HG03095 (cell line): ENCODE data around the gene CEP152.
"Not testable (repeated sequence)": the region's sequence is repeated elsewhere in the genome, so short reads cannot be mapped to it uniquely, and the experiment has no call there.

Experiments
- ATAC-seq: cut with Tn5 transposase; IDR thresholded peaks from one replicate; pipeline ENCODE4 v1.9.1; 2021; ENCODE audit warnings: moderate library complexity; ENCODE audit not compliant: unreplicated experiment

The CEP152 gene

DNA sequence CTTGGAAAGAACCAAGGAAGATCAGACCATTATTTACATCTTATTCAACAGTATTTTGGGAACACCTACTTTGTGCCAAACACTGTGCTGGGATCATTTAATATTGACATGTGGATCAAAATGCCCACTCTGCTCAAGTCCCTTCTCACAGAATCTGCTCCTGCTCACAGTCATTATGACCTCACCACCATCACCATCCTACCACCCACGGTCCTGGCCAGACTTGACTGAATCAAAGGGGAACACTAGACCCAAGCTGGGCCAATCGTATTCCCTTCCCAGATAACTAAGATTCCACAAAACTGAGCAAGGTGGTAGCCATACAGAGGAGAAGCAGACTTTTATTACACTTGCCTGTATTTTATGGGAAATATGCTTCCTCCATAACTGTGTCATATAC lies 3.4 kb upstream of the CEP152 start:
- ATAC-seq: no peak

DNA sequence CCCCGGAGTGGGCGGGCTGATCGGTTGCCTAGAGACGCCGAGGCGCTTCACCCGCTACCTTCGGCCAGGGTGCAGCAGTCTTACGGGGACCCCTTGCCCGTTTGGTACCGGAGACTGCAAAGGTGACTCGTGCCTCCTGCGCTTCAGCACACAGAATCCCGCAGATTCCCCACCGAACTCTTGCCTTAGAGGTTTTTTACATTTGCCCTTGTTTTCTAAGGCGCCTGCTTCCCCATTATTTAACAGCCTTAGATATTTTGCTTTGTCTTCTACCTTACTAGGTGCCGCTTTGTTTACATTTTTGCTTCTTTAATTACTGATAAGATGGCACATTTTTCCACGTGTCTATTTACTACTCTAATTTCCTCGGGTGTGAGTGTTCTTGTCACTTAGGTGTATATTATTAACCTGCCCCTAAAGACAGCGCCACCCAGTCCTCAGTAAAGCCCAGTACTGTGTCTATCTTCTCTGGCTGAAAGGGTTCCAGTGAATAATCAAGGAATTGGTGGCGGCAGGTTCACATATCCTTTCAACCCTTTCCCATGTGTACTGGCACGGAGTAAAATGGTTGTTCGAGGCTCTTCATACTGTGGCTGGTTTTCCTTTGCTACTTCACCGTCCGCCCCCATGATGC lies 573 bp upstream of the CEP152 start:
- no peak for ATAC-seq

DNA sequence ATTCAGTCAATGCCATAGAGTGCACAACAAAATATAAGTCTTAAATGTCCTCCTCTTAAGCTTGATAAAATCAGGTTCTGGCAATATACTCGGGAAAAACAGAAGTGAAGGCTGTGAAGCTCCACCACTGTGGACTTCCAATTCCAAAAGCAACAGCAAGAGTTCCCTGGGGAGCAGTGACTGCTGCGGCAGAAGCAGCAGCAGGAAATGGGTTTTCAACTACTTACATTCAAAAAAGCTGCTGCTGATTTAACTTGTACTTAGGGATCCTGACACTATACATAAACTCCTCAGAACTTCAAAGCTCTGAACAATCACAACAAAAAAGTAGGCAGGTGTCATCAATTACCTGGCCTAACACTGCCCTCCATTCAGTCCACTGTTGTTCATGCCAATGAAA lies 4.7 kb downstream of the CEP152 start:
- no peak for ATAC-seq

DNA sequence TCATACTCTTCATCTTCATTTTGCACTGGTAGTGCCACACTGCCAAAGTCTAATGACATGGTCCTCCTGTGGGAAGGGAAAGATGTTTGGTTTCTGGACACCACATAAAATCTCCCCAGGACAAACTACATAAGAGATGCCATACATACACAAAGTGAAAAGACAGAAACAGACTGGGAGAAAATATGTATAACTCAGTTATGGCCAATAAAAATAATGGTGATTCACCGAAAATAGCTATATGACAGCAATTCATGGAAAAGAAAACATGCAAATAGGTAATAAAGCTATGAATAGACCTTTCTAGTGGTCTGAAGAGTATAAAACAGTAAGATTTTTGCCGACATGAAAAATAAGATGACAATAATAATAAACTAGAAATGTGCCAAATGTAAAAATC lies 5.3 kb downstream of the CEP152 start:
- no peak for ATAC-seq

DNA sequence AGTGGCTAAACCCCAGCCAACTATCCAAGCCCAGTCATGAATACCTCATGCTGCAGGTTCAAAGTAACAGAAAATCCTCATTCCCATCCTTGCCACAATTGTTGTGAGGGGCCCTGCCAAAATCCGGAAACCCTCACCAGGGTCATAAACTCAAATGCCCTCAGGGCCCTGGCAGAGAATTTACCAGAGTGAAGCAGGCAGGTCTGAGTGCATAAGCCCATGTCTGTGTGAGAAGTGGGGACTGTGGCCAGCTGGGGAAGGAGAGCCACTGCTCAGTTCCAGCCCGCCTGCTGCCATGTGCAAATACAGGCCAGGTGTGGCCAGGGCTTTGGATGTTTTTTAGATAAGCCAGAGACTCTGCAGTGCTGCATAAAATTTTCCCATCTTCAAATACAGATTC lies 7.0 kb downstream of the CEP152 start:
- ATAC-seq: no peak

DNA sequence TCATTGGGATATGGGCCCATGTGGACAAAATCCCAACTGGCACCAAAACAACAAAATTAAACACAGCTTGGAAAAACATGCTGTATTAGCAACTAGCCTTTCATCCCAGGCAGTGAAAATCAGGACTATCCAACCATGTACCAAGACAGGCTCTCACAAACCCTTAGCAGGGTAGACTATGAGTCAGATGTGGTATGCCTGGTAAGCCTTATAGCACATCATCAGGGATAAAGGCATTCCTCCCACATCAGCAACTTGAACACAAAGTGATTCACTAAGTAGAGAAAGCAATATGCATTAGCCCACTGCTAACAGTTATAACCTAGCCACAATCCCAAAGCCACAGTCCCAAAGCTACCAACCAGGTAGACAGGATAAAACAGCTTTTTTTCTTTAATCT lies 8.0 kb downstream of the CEP152 start:
- ATAC-seq: no peak

DNA sequence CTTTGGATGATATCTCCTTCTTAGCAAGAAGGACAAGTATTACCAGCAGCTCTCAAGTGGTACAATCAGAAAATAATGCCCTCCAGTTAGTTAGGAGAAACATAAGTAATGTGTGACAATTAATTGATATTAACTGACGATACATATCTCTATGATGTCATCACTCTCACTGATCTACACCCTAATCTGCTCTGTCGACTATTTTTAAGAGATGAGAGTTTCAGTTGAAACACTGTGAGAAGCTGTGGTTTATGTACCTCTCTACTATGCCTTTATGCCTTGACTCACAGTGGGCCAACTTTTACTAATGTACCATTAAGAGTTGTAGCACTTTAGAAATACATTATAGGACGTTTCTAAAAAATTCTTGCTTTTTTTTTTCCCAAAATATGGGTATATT lies 8.6 kb downstream of the CEP152 start:
- ATAC-seq: no peak

DNA sequence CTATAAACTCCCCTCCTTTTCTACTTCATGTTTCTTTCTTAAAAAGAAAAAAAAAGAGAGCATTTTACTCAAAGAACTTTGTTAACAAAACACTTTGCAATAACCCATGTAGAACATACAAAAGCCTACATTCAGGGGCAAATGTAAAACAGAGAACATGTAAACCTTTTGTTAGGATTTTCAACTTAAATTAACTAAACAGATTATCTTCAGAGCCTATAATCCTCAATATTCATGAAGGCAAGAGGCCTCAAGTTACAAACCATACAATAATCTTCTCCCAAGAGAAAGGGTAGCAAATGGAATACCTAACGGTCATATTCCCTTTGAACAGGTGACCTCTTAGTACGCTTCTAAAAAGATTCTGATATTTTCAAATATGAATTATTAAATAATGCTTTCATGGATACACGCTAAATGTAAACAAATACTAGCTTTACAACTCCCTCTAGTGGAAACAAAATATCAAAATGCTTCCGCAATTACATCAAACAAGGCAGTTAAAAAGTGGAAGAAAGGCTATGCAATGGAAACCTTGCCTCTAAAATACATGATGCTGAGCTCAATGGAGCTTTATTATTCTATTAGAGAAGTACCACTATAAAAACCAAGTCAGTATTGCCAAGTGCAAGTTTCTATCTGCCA lies 9.9 kb downstream of the CEP152 start:
- no peak for ATAC-seq

DNA sequence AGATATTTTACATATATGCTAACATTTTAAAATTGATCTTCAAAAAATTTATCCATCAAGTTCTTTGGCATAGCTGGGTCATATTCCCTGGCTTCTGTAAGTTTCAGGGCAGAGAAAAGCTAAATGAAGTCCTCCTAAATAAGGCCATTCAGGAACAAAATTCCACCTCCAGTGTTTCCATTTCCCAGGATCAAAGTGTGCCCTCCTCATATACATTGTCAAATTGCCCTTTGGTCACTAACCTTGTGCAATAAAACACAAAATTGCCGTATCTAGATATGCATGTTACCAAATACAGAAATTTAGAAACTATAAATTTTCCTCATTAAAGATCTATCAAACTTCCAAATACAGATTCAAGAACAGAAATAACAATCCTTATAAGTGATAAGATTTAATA lies 10.6 kb downstream of the CEP152 start:
- no peak for ATAC-seq

DNA sequence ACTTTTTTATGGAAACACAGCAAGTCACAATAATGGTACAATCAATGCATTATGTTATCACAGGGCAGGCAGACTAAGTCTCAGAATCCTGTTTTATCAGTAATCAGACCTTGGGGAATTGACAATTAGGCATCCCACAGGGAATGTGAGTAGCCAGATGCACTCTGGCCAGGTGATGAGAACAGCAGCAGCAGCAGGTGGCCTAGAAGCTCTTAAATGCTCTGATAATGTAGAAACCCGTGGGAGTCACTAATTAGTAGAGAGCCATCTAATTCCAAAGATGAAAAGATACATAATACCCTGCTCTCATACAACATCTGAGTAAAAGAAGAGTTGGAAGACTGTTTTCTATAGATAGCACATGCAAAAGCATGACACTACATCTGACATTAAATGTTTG lies 12.6 kb downstream of the CEP152 start:
- ATAC-seq: no peak

DNA sequence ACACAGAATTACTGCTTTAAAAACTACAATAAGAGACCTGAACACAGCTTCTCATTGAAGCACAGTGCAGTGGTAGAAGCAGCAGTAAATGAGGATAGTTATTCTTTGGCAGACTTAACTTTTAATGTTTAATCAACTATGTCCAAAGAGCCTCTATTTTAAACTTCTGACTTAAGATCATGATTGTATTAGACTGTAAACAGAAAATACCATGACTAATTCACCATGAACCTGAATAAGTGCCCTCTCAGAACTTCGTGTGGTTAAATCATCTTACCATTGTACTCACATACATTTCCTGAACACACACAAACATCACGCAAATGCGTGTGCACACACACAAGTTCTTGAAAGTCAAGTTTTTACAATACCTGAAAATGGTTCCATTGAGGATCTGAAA lies 13.9 kb downstream of the CEP152 start:
- no peak for ATAC-seq

DNA sequence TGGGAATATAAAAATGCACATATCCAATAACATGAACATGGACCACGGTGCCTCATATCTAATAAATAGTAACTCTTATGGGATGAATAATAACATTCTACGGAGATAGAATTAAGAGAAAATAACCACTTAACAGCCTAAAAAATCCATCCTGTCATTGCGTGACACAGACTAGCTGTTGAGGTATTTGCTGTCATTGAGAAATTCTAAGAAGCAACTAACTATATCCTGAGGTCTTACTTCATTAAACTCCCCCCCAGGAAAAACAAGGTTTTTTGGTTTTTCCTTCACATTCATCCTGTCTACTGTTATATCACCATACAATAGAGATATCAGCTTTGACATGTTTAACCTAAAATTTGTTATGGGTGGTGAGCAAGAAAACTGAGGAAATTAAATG lies 14.3 kb downstream of the CEP152 start:
- ATAC-seq: no peak

DNA sequence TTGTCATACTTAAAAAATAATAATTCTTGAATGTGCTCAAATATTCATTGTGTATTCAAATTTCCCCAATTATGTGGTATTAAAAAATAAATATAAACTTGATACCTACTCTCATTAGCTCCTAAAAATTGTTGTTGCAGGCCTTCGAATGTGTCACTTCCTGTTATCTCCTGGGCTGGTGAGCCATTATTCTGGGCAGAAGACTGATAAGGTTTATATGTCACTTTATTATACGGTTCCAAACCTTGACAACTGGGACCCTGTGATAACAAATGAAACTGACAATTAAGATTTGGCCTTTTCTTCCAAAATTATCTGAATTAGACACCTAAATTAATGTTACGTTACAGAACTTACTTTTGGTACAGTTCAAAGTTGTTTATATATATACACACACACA lies 15.0 kb downstream of the CEP152 start:
- no peak for ATAC-seq

DNA sequence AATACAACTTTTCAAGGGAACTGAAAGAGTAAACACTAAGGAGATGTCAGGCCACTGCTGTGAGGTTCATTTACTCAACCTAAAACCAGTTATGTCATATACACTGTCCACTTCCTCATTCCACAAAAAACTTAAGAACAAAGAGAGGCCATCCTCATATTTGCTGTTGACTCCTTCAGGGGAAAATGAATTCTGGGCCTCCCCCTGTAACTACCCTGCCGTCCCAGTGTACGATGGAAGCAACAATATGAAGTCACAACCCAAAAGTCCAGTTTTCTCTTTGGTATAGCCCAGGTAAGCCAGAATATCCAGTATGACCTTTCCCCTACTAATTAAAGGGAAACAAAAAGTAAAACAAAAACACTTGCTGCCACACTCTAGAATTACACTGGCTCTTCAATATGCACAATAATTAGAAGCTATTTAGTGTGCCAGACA lies 16.2 kb downstream of the CEP152 start:
- ATAC-seq: peak; percentile 89

DNA sequence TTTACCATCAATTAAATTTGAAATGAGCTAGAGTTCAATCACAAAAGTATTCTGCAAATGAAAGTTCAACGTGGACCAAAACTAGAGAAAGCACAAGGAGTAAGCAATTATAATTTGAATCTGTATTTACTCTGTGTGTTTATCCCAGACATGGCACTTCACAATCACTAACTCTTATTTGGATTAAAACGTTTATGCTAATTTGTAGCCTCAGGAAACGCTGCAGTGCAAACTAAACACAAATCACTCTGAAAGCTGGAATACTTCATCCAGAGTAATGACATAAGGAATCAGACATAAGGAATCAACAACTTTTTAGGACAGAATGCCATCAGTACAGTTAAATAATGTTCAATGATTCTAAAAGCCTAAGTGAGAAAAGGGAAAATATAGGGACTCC lies 18.5 kb downstream of the CEP152 start:
- no peak for ATAC-seq

DNA sequence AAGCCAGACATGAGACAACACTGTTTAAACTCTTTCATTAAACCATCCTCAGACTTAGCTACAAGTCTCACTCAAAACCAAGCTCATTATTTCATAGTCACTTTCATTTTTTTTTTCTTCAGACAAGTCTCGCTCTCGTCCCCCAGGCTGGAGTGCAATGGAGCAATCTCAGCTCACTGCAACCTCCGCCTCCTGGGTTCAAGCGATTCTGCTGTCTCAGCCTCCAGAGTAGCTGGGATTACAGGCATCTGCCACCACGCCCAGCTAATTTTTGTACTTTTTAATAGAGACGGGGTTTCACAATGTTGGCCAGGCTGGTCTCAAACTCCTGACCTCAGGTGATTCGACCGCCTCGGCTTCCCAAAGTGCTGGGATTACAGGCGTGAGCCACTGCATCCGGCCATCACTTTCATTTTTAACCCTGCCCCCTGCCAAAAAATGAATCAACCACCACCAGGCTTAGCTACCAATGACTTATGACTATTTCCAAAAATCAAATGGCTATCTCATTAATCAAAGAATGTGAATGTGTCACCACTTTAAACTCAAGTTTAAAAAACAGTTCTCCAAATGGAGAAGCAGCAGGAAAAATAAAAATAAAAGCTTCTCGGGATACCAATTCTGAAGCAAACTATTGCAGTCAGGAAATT lies 20.3 kb downstream of the CEP152 start:
- ATAC-seq: not testable (repeated sequence)

DNA sequence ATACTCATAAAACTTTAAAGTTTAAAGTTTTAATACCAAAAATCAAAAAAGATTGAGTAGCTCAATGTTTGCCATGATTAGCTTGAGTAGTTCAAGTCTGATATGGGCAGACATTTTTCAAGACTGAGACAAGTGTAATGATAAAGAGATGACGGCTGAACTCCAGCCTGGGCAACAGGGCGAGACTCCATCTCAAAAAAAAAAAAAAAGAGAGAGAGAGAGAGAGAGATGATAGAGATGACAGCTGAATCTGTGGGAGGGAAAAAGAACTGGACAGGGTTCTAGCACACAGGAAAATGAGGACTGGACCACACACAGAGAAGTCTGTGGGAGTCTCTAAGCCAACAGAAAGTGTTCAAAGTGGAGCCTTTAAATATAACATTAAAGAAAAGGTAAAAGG lies 25.2 kb downstream of the CEP152 start:
- ATAC-seq: no peak

DNA sequence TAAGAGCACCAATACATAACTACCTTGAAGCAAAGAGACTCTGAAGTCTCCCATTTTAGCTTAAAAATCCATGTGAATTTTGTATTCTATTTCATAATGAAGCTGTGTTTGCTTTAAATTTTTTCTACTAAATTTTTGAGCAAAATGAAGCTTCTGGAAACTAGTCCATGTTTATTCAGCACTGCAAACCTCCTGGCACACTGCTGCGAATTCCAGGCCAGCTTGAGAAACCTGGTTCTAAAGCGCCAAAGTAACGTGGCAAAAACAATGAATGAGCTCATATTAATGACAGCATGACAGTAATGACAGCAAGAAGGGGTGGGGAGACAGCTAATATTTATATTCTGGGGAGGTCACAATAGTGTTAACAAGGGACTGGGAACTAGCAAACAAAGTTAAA lies 25.7 kb downstream of the CEP152 start:
- no peak for ATAC-seq

DNA sequence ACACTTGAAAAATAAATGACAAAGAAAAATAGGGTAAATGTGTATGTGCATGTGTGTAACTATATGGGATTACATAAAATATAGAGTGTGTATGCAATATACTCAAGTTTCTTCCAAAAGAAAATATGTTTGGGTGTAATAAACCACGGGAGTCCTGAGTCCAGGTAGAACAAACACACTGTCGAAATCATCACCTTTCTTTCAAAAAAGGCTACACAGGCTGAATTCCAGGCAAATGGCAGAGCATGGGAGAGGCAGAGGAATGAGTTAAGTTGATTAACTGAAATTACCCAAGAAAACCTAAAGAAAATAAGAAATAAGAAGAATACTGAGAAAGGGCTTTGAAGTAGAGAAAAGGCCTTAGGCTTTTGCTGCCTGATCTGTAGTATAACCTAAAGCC lies 26.1 kb downstream of the CEP152 start:
- no peak for ATAC-seq

DNA sequence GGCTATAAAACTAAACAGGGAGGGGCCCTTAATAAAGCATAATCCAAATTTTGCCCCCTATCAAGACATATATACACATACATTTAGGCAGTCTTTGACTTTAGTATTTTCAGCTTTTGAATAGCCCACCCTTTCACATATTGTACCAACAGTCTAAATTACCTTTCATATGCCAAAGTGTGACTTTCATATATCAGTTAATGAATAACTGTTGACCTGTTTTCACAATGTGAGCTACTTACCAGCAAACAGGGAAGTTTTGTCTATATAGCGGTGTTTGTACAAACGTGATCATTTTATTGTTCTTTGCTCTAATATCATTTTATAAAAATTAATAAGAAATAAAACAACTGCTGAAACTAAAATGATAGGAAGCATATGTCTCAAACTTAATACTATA lies 28.0 kb downstream of the CEP152 start:
- no peak for ATAC-seq

DNA sequence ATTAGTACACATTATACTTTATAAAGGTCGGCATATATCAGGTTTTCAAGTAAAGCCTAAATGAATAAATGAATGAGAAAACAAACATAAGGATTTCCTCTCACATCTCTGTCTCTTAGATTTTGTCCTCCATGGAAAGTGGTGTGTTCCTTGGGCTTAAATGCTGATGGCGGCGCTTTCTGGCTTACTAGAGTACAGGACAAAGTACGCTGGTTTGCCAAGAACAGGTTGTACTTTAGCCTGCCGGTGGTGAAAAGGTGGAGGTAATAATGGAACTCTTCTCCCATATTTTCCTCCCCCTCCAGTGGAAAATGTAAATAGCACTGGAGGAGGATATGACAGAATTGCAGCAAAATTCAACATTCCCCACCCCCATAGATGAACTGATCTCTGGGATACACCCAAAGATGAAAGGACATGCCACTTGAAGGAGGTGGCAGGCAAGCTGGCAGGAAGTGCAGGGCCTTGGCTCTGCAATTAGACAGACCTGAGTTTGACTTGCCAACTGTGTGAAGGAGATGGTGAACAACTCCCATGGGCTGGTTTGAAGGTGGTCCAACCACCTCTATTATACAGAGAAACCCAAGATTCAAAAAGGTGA lies 29.3 kb downstream of the CEP152 start:
- no peak for ATAC-seq

DNA sequence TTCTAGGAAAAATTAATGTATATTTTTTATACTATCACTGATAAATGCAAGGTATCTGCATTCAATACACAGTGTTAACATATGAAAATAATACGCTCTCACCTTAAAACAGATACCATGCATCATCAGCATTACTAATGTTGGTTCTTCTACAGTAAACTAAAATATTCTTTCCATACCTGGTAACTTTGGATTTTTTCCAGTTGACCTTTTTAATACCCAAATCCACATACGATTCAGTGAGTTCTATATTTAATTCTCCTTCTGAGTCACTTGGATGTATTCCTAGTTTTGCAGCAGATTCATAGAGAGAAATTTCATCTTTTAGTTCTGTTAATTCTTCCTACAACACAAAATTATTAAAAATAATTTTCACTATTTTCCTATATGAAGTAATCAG lies 29.9 kb downstream of the CEP152 start:
- no peak for ATAC-seq
